GM18873 (cell line): Measurements from ENCODE around the gene SH3GL2.

Experiments
- ATAC-seq: cut with Tn5 transposase; IDR thresholded peaks from one replicate; pipeline ENCODE4 v1.9.1; 2021; ENCODE audit warnings: mild to moderate bottlenecking, moderate library complexity, moderate number of reproducible peaks; ENCODE audit not compliant: unreplicated experiment, low FRiP score

Gene SH3GL2

GRCh38 chr9:17799369-17799768 lies 220.5 kb downstream of the SH3GL2 start:
- ATAC-seq: no peak

GRCh38 chr9:17800418-17800817 lies 221.6 kb downstream of the SH3GL2 start:
- no peak for ATAC-seq

- ATAC-seq: no peak
These were observed 223.5 kb downstream of the SH3GL2 start for GRCh38 chr9:17802249-17802857.

GRCh38 chr9:17807613-17808282 lies 228.9 kb downstream of the SH3GL2 start:
- no peak for ATAC-seq

GRCh38 chr9:17810317-17810716 lies 231.5 kb downstream of the SH3GL2 start:
- ATAC-seq: no peak

- ATAC-seq: peak; percentile 54
These were observed 232.1 kb downstream of the SH3GL2 start for GRCh38 chr9:17810728-17811571.

- ATAC-seq: no peak
These were observed 234.9 kb downstream of the SH3GL2 start for GRCh38 chr9:17813798-17814197.

GRCh38 chr9:17816431-17817027 lies 237.7 kb downstream of the SH3GL2 start:
- no peak for ATAC-seq

- ATAC-seq: no peak
These were observed 245.3 kb downstream of the SH3GL2 start for GRCh38 chr9:17824191-17824590.

GRCh38 chr9:17824616-17825264 lies 245.9 kb downstream of the SH3GL2 start:
- ATAC-seq: no peak

- ATAC-seq: no peak
These were observed 246.4 kb downstream of the SH3GL2 start for GRCh38 chr9:17825265-17825659.

- ATAC-seq: no peak
These were observed 250.2 kb downstream of the SH3GL2 start for GRCh38 chr9:17829064-17829463.

- no peak for ATAC-seq
These were observed 251.0 kb downstream of the SH3GL2 start for GRCh38 chr9:17829812-17830385.

GRCh38 chr9:17832812-17833211 lies 253.9 kb downstream of the SH3GL2 start:
- ATAC-seq: no peak

- ATAC-seq: no peak
These were observed 255.0 kb downstream of the SH3GL2 start for GRCh38 chr9:17833846-17834245.

- no peak for ATAC-seq
These were observed 259.1 kb downstream of the SH3GL2 start for GRCh38 chr9:17837965-17838364.

- ATAC-seq: no peak
These were observed 260.9 kb downstream of the SH3GL2 start for GRCh38 chr9:17839776-17840175.

- ATAC-seq: no peak
These were observed 264.4 kb downstream of the SH3GL2 start for GRCh38 chr9:17843236-17843635.
